ENCODE data around the gene IL17RB. TPM values are rescaled to one million over a fixed set of nuclear protein-coding genes. Genes with fewer than 3 reads are reported as not detected.

The IL17RB gene
- total and polyA plus RNA-seq, 4 donors: 0.88 to 7.4 (median 4.4) TPM

- ATAC-seq (ENCODE audit: insufficient read depth, low FRiP score) (no peak), DNase-seq (no peak)
- Histone ChIP-seq H3K4me1 (ENCODE audit: control insufficient read depth in 5 of 5, insufficient read depth in 5 of 5, low read length in 5 of 5) (no peaks in the 10 kb centered on the region), H3K9me3 (ENCODE audit: control insufficient read depth in 4 of 4, insufficient read depth in 3 of 4, low read length in 3 of 4) (no peaks in the 10 kb centered on the region), H3K4me3 (no peak overlapping the region), H3K27ac (ENCODE audit: low read depth in 1 of 2, low read length in 1 of 2) (no peak overlapping the region), H3K9ac (ENCODE audit: insufficient read depth in 1 of 2, low read length in 2 of 2) (no peak overlapping the region), H3K36me3 (ENCODE audit: control insufficient read depth in 4 of 4, insufficient read depth in 4 of 4, low read length in 4 of 4) (peaks cover 0 to 48% (median 11%) of the 10 kb centered on the region in 4 donors), H3K27me3 (ENCODE audit: control insufficient read depth in 3 of 3, insufficient read depth in 3 of 3, low read length in 2 of 3) (no peaks in the 10 kb centered on the region)
- no peak for TF ChIP-seq CTCF (IDR thresholded peaks at IDR 0.05; ENCODE audit: control extremely low read depth, extremely low read depth)
- WGBS, 2 donors: 92 to 93% methylated on average over 18 of the region's 18 CpGs
Measured at GRCh38 chr3:53803124-53803815, 43.1 kb upstream of the IL17RB start.

GRCh38 chr3:53803816-53804695 lies 42.3 kb upstream of the IL17RB start:
- DNase-seq (no peak), ATAC-seq (ENCODE audit: insufficient read depth, low FRiP score) (no peak)
- Histone ChIP-seq H3K9me3 (ENCODE audit: control insufficient read depth in 4 of 4, insufficient read depth in 3 of 4, low read length in 3 of 4) (no peaks in the 10 kb centered on the region), H3K4me3 (no peak overlapping the region), H3K4me1 (ENCODE audit: control insufficient read depth in 5 of 5, insufficient read depth in 5 of 5, low read length in 5 of 5) (no peaks in the 10 kb centered on the region), H3K36me3 (ENCODE audit: control insufficient read depth in 4 of 4, insufficient read depth in 4 of 4, low read length in 4 of 4) (peaks cover 0 to 47% (median 13%) of the 10 kb centered on the region in 4 donors), H3K27ac (ENCODE audit: low read depth in 1 of 2, low read length in 1 of 2) (peak overlapping the region in 1 of 2 donors; percentile 68), H3K9ac (ENCODE audit: insufficient read depth in 1 of 2, low read length in 2 of 2) (no peak overlapping the region), H3K27me3 (ENCODE audit: control insufficient read depth in 3 of 3, insufficient read depth in 3 of 3, low read length in 2 of 3) (no peaks in the 10 kb centered on the region)
- WGBS, 2 donors: 70 to 80% methylated on average over 20 of the region's 20 CpGs
- no peak for TF ChIP-seq CTCF (IDR thresholded peaks at IDR 0.05; ENCODE audit: control extremely low read depth, extremely low read depth)

- Histone ChIP-seq H3K27me3 (ENCODE audit: control insufficient read depth in 3 of 3, insufficient read depth in 3 of 3, low read length in 2 of 3) (no peaks in the 10 kb centered on the region), H3K4me3 (no peak overlapping the region), H3K36me3 (ENCODE audit: control insufficient read depth in 4 of 4, insufficient read depth in 4 of 4, low read length in 4 of 4) (peaks cover 0 to 46% (median 15%) of the 10 kb centered on the region in 4 donors), H3K27ac (ENCODE audit: low read depth in 1 of 2, low read length in 1 of 2) (peak overlapping the region in 1 of 2 donors; percentile 68), H3K4me1 (ENCODE audit: control insufficient read depth in 5 of 5, insufficient read depth in 5 of 5, low read length in 5 of 5) (no peaks in the 10 kb centered on the region), H3K9me3 (ENCODE audit: control insufficient read depth in 4 of 4, insufficient read depth in 3 of 4, low read length in 3 of 4) (no peaks in the 10 kb centered on the region), H3K9ac (ENCODE audit: insufficient read depth in 1 of 2, low read length in 2 of 2) (no peak overlapping the region)
- TF ChIP-seq CTCF (IDR thresholded peaks at IDR 0.05; ENCODE audit: control extremely low read depth, extremely low read depth): no peak
- WGBS, 2 donors: 75 to 88% methylated on average over 14 of the region's 14 CpGs
- DNase-seq: no peak
- no peak for ATAC-seq (ENCODE audit: insufficient read depth, low FRiP score)
Measured at GRCh38 chr3:53804697-53805462, 41.5 kb upstream of the IL17RB start.
